GM21786 (cell line): ENCODE measurements around the gene KIF7.
A peak's percentile ranks its signal among the peaks of the same experiment; 100 is the strongest.

Source experiments
- ATAC-seq: cut with Tn5 transposase; IDR thresholded peaks from one replicate; pipeline ENCODE4 v1.9.1; 2021; ENCODE audit not compliant: unreplicated experiment

KIF7 gene

DNA sequence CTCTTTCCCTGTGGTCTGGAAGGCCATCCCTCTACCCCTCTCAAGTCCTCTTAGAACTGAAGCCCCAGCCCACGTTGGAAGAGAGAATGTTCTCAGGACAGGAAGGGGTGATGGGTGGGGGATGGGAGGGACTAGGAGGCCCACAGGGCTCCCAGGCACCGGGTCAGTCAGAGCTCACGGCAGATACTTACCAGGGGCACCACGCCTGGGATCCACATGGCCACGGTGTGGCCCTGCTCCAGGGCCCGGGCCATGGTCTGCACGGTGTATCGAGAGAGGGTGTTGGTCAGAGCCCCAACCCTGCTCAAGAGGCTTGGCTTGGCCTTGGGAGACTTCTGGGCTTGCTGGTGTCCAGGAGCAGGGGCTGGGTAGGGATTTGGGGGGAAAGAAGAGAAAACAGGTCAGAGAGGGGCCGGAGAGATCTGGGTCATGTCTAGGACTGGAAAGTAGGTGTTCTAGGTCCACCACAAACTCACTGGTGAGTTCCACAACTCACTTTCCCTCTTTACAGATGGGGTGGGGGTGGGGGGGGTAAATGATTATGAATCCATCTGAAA lies 14.1 kb upstream of the KIF7 start:
- no peak for ATAC-seq

DNA sequence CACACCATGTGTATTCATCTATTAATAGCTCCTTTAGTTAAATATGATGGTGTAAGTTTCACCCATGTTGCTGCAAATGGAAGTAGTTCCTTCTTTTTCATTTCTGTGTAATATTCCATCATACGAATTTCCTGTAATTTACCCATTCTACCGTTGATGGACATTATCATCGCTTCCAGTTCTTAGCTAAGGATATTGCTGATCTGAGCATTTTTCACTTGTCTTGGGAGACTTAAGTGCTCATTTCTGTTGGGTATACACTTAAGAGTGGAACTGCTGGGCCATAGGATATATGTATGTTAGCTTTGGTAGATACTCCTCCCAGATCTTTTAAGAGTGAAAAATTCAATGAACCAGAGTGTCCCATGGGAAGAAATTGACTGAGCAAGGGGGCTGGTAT lies 12.9 kb upstream of the KIF7 start:
- no peak for ATAC-seq

DNA sequence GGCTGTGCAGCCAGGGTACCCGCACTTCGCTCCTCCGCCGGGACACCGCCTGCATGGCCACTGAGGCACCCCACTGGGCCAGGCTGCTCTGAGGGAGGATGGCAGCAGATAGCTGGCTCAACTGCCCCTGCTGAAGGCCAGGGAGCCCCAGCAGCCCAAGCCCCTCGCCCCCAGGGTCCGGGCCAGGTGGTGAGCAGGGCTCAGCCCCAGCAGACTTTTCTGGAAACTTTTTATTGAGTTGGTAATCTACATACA lies 12.4 kb upstream of the KIF7 start:
- no peak for ATAC-seq

DNA sequence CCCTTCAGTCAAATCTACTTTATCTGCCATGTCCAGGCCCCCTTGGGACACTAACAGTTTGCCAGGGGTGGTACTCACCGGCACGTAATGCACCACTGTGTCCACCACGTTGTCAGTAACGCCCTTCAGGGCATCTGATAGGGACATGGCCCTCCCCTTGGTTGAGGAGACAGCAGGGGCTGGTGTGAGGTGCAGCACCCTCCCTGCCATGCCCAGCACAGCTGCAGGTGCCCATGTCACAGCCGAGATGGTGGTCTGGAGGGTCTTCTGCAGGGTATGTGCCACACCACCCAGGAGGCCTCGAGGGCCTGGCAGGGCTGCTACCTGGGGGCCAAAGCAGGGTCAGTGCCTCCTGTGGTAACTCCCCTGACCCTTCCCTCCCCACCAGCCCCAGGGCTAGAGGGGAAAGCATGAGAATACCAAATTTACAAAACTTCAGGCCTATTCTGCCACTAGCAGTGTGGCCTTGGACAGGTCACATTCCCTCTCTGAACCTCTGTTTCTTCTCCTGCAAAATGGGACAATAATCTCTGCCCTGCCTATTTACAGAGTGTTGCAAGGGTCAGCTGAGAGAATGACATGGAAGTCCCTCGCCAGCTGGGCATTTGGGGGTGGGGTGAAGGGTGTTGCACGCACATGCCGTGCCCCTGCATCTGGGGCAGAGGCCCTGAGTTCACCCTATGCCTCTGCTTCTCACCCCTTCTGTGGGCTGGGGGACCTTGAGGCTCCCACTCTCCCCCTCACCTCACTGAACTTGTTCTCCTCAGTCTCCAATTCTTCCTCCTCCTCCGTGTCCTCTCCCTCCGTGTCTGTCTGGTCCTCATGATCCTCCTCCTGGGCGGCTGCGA lies 11.8 kb upstream of the KIF7 start:
- no peak for ATAC-seq

DNA sequence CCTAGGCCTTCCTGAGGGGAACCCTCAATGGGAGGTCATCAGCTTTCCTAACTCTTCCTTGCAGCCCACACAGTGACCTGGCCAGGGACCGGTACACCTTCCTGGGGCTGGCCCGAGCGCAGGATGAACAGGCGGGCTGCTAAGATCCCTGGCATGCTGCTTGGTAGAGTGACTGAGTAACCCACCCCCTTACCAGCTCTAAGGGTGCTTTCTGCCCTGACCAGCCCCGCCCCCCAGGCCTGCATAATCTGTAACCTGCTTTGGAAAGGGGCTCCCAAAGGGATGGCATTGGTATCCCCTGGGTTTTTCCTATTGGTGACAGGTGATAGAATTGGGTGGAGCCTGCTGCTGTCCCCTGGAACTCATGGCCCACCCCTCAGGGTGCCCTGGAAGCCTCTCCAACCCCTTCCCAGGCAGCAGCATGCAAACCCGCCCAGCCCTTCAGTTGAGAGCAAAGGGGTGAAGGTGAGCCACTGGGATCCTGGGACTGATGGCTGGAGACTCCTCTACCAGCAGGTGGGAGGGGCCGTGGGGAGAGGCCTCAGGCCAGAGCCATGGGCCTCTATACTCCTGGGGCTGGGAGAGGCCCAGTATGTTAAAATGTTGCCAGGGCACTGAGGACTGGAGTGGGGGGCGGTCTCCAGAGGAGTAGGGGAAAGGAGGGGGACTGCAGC lies 11.1 kb upstream of the KIF7 start:
- ATAC-seq, result no peak

DNA sequence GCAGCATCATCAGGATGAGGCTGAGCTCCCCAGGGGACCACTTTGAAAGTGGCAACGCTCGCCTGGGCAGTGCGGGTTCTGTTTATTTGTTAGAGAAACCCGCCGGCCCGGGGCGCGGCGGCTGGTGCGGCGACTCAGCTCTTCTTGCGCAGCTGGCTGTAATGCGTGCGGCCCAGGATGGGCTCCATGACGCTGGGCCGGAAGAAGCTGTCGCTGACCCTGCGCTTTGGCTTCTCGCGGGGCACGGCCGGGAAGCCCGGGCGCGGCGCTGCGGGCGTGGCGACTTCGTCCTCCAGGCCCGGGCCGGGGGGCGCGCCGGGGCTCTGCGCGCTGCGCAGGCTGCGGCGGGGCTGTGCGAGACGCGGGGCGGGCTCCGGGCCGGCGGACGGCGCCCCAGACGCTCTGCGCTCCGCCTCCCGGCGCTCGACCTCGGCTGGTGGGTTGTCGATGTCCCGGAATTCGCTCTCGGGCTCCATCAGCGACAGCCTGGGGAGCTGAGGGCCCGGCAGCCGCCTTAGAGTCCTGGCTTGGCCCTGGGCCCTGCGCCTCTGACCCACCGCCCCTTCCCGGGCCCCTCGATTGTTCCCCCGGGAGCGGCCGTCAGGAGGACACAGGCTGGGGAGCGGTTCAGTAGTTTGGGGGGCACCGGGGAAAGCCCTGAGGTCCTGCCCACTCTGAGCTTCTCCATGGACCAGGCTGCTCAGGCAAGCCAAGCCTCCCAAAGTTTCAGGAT lies 10.3 kb upstream of the KIF7 start:
- peak; percentile 50 for ATAC-seq

DNA sequence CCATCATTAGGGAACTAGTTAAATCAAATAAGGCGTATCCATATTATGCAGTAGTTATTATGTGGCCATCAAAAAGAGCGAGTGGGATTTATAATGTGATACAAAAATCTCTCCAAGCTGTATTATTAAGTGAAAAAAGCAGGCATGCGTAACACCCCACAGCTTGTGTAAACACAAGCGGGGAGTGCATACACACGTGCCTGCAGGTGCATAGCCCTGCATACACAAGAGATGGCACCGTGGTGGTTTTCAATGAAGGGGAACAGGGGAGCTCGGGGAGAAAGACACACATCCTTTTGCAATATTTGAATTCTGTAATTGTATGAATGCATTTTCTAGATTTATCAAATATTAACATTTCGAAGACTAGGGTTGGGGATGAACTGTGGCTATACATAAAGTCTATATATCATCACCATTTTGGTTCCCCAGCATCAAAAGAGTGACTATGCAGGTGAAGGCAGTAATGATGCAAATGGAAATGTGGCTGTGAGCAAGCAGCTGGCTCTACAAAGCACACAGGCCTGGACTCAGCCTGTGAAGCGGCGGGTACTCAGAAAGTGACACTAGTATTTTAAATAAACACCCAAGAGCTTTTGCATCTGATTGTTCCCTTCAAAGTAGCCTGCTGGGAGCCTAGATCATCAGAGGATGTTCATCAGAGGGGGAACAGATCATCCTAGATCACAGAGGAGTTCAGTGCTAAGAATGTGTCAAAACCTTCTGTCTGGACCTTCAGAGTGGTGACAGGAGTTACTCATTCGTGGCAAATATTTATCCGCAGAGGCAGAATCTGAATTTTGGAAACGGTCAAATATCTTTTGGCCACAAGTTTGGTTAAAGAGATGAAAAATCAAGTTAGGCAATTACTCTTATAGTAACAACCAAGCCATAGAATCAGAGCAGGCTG lies 9.4 kb upstream of the KIF7 start:
- no peak for ATAC-seq

DNA sequence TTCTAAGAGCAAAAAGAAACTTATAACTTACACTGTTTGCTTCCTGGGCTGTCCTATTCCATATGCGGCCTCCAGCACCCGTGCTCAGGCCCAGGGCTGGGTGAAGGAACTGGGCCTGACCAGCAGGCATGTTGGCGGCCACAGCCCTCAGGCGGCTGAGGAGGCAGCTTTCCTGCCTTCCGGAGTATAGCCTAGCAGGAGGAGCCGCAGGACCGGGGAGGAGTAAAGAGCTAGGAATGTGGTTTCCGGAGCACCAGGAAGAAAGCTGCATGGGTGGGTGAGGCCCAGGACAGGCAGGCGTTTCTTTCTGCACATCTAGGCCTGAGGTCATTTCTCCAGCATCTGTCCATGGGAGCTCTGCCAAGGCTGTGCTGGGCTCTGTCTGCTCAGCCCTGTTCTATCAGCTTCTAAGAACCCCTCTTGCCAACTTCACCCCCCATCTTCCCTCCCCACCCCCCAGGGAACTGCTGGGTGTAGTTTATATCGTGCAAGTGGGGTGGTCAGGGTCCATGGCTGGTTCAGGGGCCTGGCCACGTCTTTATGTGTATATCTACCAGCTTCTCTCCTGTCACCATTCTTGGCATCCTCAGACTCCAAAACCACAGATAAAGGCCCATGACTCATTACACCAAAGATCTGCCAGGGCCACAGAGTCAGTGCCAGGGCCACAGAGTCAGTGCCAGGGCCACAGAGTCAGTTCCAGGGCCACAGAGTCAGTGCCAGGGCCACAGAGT lies 7.8 kb upstream of the KIF7 start:
- no peak for ATAC-seq

DNA sequence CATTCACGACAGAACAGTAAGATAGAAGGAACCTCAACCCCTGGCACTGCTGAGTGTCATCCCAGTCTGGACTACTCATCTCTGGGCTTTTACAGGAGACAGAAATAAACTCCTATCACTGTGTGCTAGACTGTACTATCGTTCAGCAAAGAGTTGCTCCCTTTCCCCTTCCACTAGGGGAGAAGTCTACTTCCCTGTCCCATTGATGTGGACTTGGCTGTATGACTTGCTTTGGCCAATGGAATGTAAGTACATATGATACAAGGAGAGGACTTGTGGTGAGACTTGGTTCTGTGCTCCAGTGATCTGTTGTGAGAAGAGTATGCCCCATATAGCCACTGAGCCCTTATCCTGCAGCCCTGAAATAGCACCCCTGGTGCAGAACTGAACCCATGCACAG lies 5.3 kb upstream of the KIF7 start:
- no peak for ATAC-seq

DNA sequence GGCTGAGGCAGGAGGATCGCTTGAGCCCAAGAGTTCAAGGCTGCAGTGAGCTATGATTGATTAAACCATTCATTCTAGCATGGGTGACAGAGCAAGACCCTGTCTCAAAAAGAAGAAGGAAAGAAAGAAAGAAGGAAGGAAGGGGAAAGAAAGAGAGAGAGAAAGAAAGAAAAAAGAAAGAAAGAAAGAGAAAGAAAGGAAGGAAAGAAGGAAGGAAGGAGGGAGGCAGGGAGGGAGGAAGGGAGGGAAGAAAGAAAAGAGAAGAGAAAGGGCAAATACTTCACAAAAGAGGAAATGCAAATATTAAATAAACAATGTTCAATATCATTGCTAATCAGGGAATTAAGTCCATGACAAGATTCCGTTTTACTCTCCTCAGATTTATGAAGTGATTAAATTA lies 4.0 kb upstream of the KIF7 start:
- no peak for ATAC-seq

DNA sequence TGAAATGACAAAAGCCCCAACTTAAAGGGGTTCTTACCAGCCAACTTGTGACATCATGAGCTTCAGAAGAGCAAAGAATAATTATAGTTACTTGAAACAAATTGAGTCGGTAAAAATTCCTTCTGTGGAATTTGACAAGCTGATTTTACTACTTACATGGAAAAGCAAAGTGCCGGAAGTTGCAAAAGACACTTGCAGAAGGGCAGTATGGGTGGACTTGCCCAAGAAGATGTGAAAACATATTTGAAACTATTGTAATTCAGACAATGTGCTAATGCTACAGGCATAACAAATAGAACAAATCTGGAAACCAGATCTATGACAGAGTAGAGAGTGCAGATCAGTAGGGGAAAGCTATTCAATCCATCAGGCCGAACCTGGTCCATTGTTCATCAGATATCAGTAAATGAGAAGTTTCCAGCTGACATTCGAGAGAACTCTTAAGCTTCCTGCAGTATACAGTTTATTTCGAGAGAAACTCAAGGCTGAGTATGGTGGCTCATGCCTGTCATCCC lies 2.5 kb upstream of the KIF7 start:
- no peak for ATAC-seq

DNA sequence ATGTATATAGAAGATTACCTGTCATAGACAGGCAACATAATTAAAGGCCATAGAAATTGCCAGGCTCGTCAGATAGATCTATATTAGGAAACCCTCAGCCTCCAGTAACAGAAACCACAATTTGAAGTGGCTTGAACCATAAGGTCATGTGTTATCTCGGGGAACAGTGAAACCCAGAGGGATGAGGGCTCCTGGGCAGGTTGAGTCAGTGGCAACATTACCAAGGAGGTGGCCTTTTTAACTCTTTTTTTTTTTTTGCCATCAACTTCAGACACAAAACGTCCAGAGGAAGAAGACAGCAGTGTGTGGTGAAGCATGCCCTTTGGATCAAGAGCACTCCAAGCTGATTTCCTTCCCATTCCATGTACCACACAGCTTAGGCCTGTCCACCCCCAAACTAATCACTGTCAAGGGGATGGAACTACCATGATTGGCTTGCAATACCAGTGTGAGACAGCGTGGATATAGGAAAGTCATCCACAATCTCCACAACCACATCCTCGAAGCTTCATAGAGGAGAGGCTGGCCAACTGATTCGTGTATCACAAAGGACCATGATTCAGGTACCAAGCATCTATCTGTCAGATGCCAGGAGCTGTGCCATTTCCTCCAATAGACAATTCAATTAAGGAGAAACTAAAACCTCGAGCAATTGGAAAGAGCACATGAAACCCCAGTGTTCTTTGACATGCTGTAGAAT lies 999 bp upstream of the KIF7 start:
- no peak for ATAC-seq

DNA sequence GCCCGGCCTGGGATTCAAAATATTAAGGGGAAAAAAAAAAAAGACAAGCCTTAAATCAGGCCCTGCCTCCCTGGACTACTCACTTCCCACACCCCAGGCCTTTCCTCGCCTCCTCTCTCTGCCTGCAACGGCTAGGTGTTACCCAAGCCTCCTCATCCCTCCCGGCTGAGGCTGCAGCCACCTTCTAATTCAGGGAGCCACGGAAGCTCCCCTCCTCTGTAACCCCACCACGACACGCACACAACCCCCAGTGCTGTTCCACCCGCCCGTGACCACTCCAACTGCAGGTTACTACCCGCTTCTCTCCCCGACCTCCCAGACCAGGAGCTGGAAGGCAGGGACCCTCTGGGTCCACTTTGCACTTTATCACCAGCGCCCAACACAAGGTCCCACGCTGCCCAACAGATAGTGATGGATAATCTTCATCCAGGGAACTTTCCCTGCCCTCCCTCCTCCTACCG lies 936 bp downstream of the KIF7 start:
- ATAC-seq, result no peak

DNA sequence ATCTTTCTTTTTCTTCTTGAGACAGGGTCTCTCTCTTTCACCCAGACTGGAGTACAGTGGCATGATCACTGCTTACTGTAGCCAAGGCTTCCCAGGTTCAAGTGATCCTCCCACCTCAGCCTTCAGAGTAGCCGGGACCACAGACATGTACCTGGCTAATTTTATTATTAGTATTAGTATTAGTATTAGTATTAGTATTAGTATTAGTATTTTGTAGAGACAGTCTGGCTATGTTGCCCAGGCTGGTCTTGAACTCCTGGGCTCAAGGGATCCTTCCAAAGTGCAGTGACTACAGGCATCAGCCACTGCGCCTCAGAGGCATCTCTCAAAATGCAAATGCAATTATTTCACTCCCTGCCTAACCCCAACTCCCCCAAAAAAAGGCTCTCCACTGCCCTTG lies 1.7 kb downstream of the KIF7 start:
- ATAC-seq, result no peak

DNA sequence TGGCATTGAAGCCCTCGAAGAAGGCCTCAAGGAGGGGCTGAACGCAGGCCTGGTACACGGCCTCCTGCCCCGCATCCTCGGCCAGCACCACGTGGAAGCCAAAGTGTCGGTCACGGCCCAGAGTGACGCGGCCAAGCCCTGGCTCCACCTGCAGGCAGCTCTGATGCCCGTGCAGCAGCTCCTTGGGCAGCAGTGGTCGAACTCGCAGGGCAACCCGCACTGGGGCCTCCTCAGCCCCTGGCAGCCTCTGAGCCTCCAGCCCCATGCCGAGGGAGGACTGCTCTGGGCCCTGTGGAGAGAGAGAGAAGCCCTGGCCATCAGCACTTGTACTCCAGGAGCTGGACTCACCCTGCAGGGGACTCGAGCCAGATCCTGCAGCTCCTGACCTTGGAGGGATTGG lies 2.6 kb downstream of the KIF7 start:
- no peak for ATAC-seq

DNA sequence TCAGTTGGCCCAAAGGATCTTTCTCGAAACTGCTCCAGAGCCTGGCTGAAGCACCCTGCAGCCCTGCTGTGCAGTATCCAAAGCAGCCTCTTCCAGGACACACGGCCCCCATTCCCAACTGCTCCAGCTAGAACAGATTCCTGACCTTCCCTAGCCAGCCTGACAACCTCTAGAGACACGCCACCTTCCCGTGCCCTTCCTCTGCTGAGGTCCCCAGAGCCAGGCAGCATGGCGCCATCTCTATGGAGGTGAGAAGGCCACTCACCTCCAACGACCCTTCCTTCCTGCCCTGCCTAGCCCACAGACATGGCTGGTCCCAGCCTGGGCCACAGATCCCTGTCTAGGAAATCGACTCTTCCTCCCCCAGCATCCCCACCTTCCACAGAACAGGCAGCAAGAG lies 3.1 kb downstream of the KIF7 start:
- no peak for ATAC-seq

DNA sequence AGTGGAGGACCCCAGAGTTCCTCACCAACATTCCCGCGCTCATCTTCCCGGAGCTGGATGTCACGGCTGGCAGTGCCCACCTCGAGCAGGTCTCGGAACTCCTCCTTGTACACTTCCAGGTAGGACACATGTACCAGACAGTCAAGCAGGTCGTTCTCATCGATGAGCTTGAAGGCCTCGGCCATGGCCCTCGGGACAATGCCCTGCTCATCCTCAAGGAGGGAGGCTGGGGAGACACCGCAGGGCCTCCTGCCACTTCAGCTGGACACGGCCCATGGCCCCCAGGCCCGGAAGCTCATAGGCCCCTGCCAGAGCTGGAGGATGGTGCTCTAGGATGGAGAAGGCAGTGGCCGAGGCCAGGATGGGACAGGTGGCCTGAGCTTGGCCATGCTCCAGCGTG lies 5.6 kb downstream of the KIF7 start:
- no peak for ATAC-seq

DNA sequence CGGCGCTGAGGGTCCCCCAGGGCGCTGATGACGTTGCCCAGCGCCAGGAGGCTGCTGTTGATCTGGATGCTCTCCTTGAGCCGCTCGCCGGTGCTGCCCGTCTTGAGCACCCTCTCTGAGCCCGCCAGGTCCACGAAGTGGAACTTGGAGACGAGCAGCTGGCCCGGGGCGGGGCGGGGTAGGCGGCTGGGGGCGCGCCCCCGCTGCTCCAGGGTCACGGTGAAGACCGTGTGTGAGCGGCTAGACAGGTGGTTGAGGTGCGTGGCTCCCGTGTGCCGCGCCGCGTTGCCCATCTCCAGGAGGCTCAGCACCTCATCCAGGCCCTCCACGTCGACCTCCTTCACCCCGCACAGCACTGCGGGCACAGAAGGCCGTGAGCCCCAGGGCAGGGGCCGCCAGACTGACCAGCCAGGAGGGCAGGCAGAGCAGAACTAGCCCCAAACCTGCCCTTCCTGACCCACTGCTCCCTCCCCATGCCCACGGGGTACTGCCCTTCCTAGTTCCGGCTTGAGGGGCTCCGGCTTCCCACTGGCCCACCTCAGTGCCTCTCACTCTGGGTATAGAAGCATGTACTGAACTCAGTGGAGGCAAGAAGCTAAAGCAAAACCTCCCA lies 6.1 kb downstream of the KIF7 start:
- ATAC-seq, result no peak
